ENCODE measurements around the gene AKTIP.

DNA sequence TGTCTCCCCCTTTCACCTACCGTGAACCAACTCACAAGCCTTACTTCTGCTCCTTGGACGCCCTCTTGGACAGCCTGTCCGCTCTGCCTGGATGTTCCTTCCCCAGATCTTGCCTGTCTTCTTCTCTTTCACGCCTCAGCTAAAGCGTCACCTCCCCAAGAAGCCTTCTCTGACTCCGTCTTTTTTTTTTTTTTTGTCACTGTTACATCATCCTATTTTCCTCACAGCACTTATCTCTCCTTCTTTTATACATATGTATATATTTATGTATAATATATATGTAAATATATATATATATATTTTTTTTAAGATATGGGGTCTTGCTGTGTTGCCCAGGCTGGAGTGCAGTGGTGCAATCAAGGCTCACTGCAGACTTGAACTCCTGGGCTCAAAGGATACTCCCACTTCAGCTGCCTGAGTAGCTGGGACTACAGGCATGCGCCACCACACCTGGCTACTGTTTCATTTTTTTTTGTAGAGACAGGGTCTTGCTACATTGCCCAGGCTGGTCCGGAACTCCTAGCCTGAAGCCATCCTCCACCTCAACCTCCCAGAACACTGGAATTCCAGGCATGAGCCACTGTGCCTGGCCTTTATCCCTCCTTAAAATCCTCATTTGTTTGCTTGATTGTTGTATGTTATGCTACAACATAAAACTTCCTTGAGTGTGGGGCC is 16.5 kb upstream of the AKTIP start:
- TF ChIP-seq, protein P1, sequence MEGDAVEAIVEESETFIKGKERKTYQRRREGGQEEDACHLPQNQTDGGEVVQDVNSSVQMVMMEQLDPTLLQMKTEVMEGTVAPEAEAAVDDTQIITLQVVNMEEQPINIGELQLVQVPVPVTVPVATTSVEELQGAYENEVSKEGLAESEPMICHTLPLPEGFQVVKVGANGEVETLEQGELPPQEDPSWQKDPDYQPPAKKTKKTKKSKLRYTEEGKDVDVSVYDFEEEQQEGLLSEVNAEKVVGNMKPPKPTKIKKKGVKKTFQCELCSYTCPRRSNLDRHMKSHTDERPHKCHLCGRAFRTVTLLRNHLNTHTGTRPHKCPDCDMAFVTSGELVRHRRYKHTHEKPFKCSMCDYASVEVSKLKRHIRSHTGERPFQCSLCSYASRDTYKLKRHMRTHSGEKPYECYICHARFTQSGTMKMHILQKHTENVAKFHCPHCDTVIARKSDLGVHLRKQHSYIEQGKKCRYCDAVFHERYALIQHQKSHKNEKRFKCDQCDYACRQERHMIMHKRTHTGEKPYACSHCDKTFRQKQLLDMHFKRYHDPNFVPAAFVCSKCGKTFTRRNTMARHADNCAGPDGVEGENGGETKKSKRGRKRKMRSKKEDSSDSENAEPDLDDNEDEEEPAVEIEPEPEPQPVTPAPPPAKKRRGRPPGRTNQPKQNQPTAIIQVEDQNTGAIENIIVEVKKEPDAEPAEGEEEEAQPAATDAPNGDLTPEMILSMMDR (IDR thresholded peaks at IDR 0.05): no peak
- no peak for TF ChIP-seq POLR2A (IDR thresholded peaks at IDR 0.05)
- TF ChIP-seq EP300 (IDR thresholded peaks at IDR 0.05): no peak
